Fibroblast of skin of left biceps (primary cell): ENCODE data around the gene MEGF9.
"Not testable (repeated sequence)": the region's sequence is repeated elsewhere in the genome, so short reads cannot be mapped to it uniquely, and the experiment has no call there.

ENCODE experiments used
- DNase-seq, 2 experiments: peaks; one replicate each; pipeline ENCODE4 v3.0.0-alpha.2; 2013; ENCODE audit warnings: low read depth in 2 of 2

MEGF9 gene

GRCh38 chr9:120574473-120574872 lies 139.8 kb downstream of the MEGF9 start:
- no peak for DNase-seq

- no peak for DNase-seq
Observed at GRCh38 chr9:120572472-120572871, 141.8 kb downstream of the MEGF9 start.

GRCh38 chr9:120571443-120572257 lies 142.6 kb downstream of the MEGF9 start:
- DNase-seq: no peak

DNA sequence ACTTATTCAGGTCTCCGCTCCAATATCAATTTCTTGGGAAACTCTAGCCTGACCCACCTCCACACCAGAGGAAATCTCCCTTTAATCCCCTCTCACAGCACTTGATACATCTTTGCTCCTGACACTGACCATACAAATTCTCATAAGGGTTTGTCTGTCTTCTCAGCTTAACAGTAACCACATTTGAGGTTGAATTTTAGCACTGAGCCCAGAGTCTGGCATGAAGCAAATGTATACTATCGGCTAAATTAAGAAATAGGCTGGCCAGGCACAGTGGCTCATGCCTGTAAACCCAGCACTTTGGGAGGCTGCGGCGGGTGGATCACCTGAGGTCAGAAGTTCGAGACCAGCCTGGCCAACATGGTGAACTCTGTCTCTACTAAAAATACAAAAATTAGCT lies 144.0 kb downstream of the MEGF9 start:
- DNase-seq: no peak

DNA sequence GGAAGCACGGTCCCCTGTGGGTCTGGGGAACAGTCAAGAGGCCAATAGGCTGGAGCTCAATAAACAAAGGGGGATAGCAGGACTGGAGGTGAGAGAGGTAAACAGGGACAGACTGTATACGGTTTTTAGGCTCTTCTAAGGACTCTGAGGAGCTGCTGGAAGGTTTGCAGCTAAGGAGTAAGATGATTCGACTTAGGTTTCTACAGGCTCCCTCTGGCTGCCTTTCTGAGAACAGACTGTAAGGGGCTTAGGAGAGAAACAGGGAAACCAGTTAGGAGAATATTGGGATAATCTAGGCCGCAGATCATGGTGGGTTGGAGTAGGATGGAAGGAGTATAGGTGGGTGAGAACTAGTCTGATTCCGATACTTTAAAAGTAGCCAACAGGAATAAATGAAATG lies 144.7 kb downstream of the MEGF9 start:
- no peak for DNase-seq

DNA sequence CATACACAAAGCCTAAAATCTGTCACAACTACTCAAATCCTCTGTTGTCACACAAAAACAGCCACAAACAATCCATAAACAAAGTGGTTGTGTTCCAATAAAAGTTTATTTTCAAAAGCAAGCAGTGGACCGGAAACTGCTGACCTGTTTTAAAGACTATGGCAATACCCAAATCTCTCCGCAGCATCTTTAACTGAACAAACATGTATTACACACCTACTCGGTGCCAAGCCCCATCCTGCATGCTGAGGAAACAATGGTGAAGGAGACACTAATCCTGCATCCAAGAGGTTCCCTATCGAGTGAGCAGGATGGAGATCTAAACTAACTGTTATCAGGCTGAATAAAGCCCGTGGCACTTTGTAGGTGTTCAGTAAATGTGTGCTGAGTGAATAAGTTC lies 145.5 kb downstream of the MEGF9 start:
- DNase-seq: no peak

GRCh38 chr9:120567874-120568273 lies 146.4 kb downstream of the MEGF9 start:
- no peak for DNase-seq

DNA sequence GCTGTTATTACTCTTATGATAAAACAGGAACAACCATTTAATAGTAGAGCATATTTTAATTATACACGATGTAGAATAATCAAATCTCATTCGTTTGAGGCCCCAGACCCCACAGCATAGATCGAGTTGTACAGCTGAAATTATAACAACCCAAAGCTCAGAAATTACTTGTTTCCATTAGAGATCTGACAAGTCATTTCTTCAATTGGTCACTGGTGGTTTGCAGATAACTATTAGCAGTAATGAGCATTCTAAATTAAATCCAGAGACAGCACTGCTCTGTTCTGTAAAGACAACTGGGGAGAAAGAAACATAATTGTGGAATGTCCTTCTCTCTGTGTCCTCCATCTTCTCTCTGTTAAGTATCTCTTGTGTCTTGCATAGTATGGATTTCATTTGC lies 147.2 kb downstream of the MEGF9 start:
- DNase-seq: no peak

- DNase-seq: no peak
Observed at GRCh38 chr9:120564589-120564988, 149.7 kb downstream of the MEGF9 start.

- no peak for DNase-seq
Observed at GRCh38 chr9:120562861-120563443, 151.3 kb downstream of the MEGF9 start.

DNA sequence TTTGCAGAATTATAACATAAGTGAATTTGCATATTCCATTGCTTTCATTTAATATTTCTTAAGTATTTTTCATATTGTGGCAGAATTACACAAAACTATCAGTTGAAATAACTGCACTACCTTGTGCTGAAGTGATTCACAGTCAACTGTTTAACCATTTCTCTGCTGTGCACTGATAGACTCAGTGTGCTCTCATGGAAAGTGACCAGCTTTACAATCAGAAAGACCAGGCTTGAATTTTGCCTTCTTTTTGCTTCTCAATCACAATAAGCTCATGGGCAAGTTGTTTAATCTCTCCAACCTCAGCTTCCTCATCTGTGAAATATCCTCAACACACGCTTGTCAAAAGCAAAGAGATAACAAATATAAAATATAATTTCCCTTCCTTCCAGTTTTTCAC lies 152.6 kb downstream of the MEGF9 start:
- DNase-seq: no peak

DNA sequence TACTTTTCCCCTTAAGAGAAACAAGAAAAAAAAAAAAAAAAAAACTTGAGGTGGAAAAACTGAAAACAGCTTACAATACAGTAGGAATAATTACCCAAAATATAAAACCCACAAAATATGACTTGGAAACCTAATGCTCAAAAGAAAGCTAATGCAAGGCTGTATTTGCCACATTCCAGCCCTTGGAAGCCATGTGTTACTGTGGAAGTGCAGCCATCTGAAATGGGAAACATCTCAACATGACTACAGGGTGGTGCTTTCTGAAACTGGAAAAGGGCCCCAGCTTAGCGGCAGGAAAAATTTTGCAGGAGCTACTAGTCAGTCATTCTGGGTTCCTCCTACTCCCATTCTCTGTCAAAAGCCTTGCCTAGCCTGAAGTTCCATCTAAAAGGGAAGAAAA lies 154.7 kb downstream of the MEGF9 start:
- DNase-seq: no peak

DNA sequence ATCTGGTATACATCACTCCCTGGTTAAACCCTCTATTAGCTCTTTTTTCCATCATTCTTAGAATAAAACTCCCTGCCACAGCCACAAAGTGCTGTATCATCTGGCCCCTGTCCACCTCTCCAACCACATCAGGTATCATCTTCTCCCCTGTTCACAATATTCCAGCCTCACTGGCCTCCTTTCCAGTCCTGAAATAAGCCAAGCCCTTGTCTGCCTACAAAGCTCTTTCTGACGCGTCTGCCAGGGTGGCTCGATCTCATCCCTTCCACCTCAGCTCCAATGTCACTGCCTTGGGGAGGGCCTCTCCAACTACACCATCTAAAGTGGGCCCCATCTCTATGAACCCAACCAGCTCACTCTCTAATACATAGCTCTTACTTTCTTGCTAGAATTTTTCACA lies 155.8 kb downstream of the MEGF9 start:
- DNase-seq: no peak

- DNase-seq: no peak
Observed at GRCh38 chr9:120557205-120557604, 157.1 kb downstream of the MEGF9 start.

- no peak for DNase-seq
Observed at GRCh38 chr9:120556775-120557174, 157.5 kb downstream of the MEGF9 start.

- DNase-seq: no peak
Observed at GRCh38 chr9:120555839-120556238, 158.4 kb downstream of the MEGF9 start.

GRCh38 chr9:120552210-120552704 lies 162.0 kb downstream of the MEGF9 start:
- DNase-seq: not testable (repeated sequence)
